ENCODE results near the gene CERK.

GRCh38 chr22:46652847-46653331, 85.2 kb downstream of the CERK start:
- no peak for TF ChIP-seq ZNF354B (CRISPR knock-in tag; IDR thresholded peaks at IDR 0.05)
- TF ChIP-seq KLF16 (IDR thresholded peaks at IDR 0.05), result no peak
- TF ChIP-seq EGR1 (conservative IDR thresholded peaks at IDR 0.05), result no peak
- no peak for TF ChIP-seq EZH2 (IDR thresholded peaks at IDR 0.05; ENCODE audit: borderline replicate concordance, low read depth, low read length)
